Suprapubic skin (tissue), 4 donors: ENCODE results near the gene MYL7. TPM values are rescaled to one million over a fixed set of nuclear protein-coding genes. Genes with fewer than 3 reads are reported as not detected.

Experiments used
- DNase-seq, 2 donors: peaks; one replicate each; pipeline ENCODE4 v3.0.0-alpha.2; 2019; ENCODE audit warnings: low spot score in 2 of 2
- H3K27ac ChIP-seq: fragments of 200-600 bp; sonication (generic); one replicate; pipeline ENCODE4 v1.5.1; 2019
- H3K27me3 ChIP-seq: fragments of 200-600 bp; sonication (generic); one replicate; pipeline ENCODE4 v1.5.1; 2019
- H3K36me3 ChIP-seq: fragments of 200-600 bp; sonication (generic); one replicate; pipeline ENCODE4 v1.5.1; 2019
- H3K4me1 ChIP-seq: fragments of 200-600 bp; sonication (generic); one replicate; pipeline ENCODE4 v1.5.1; 2019
- H3K4me3 ChIP-seq: fragments of 200-600 bp; sonication (generic); one replicate; pipeline ENCODE4 v1.5.1; 2019; ENCODE audit warnings: mild to moderate bottlenecking
- H3K9me3 ChIP-seq: fragments of 200-600 bp; sonication (generic); one replicate; pipeline ENCODE4 v1.5.1; 2019
- EP300 ChIP-seq: sonication (generic); formaldehyde crosslinking; IDR thresholded peaks from one replicate; pipeline ENCODE4 v1.6.1; 2017; ENCODE audit warnings: antibody characterized with exemption
- POLR2A ChIP-seq, 2 donors: fragments of 450-650 bp; IDR thresholded peaks; one replicate each; pipeline ENCODE4 v1.6.1; 2017; ENCODE audit warnings: antibody characterized with exemption in 2 of 2, mild to moderate bottlenecking in 2 of 2, moderate library complexity in 2 of 2
- POLR2AphosphoS5 ChIP-seq, 3 donors: sonication (generic); formaldehyde crosslinking; IDR thresholded peaks; one replicate each; pipeline ENCODE4 v1.6.1; 2017; ENCODE audit warnings: antibody characterized with exemption in 3 of 3
- WGBS: methylation state at CpG from one replicate; pipeline ENCODE4 v1.1.5; 2018; 5-methylcytosine and 5-hydroxymethylcytosine counted together
- total RNA-seq, 4 donors: library from RNA; depleted of rRNA; stranded (reverse); fragments of >200 nt; gene quantifications; one replicate each; pipeline ENCODE4 v1.1.0, GENCODE V29; 2016
- TF ChIP-seq, protein P1 (sequence below), 2 donors: fragments of 200-600 bp in 1 of 2; fragments of 450-650 bp in 1 of 2; sonication (generic) in 1 of 2; IDR thresholded peaks; one replicate each; pipeline ENCODE4 v1.5.1; 2016 to 2019; ENCODE audit warnings: antibody characterized with exemption in 2 of 2, mild to moderate bottlenecking in 1 of 2, moderate library complexity in 1 of 2

The MYL7 gene
- total RNA-seq, 4 donors from 2014 or later = not detected

DNA sequence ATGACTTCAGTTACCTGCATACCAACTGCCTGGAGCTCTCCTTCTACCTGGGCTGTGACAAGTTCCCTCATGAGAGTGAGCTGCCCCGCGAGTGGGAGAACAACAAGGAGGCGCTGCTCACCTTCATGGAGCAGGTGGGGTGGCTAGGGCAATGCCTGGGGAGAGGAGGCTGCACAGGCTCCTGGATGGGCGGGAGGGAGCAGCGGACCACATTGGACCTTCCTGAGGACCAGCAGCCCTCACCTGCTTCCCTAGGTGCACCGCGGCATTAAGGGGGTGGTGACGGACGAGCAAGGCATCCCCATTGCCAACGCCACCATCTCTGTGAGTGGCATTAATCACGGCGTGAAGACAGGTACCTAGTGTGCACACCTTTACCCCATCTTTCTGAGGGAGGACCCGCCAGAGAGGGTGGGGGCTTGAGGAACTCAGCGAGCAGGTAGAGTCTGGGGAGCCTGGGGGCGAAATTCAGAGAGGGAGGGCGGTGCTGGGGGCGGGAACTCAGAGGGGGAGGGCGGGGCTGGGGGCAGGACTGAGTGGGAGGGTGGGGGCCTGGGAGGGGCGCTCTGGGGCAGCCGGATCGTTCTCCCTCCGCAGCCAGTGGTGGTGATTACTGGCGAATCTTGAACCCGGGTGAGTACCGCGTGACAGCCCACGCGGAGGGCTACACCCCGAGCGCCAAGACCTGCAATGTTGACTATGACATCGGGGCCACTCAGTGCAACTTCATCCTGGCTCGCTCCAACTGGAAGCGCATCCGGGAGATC, 28.0 kb downstream of the MYL7 start:
- Histone ChIP-seq H3K4me3 (no peak overlapping the region), H3K4me1 (peaks cover 7% of the 10 kb centered on the region), H3K27me3 (no peaks in the 10 kb centered on the region), H3K27ac (no peak overlapping the region), H3K9me3 (no peaks in the 10 kb centered on the region), H3K36me3 (peaks cover 90% of the 10 kb centered on the region)
- no peak for DNase-seq
- TF ChIP-seq, protein P1, sequence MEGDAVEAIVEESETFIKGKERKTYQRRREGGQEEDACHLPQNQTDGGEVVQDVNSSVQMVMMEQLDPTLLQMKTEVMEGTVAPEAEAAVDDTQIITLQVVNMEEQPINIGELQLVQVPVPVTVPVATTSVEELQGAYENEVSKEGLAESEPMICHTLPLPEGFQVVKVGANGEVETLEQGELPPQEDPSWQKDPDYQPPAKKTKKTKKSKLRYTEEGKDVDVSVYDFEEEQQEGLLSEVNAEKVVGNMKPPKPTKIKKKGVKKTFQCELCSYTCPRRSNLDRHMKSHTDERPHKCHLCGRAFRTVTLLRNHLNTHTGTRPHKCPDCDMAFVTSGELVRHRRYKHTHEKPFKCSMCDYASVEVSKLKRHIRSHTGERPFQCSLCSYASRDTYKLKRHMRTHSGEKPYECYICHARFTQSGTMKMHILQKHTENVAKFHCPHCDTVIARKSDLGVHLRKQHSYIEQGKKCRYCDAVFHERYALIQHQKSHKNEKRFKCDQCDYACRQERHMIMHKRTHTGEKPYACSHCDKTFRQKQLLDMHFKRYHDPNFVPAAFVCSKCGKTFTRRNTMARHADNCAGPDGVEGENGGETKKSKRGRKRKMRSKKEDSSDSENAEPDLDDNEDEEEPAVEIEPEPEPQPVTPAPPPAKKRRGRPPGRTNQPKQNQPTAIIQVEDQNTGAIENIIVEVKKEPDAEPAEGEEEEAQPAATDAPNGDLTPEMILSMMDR (IDR thresholded peaks at IDR 0.05) = no peak
- no peak for TF ChIP-seq POLR2A (IDR thresholded peaks at IDR 0.05)
- no peak for TF ChIP-seq POLR2AphosphoS5 (IDR thresholded peaks at IDR 0.05)
- no peak for TF ChIP-seq EP300
- 74% methylated on average over 20 of the region's 34 CpGs for WGBS

DNA sequence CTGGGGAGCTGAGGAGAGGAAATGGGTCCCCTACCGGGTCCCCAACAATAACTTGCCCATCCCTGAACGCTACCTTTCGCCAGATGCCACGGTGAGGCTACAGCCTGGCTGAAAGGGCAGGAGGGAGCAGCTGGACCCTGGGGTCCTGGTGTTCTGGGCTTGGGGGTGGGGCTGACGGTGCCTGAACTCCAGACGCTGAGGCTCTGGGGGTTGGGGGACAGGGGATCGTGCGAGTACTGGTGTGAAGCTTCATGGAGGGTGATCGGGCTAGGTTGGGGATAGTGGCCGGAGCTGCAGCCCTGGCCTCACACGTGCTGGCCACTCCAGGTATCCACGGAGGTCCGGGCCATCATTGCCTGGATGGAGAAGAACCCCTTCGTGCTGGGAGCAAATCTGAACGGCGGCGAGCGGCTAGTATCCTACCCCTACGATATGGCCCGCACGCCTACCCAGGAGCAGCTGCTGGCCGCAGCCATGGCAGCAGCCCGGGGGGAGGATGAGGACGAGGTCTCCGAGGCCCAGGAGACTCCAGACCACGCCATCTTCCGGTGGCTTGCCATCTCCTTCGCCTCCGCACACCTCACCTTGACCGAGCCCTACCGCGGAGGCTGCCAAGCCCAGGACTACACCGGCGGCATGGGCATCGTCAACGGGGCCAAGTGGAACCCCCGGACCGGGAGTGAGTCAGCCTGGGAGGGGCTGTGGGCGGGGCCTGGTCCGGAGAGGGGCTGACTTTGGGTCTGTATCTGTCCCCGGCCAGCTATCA, 28.7 kb downstream of the MYL7 start:
- WGBS = 87% methylated on average over 21 of the region's 41 CpGs
- H3K4me1 ChIP-seq = peaks cover 9% of the 10 kb centered on the region
- H3K27ac ChIP-seq = no peak overlapping the region
- TF ChIP-seq POLR2A (IDR thresholded peaks at IDR 0.05) = no peak
- TF ChIP-seq, protein P1 (IDR thresholded peaks at IDR 0.05) = no peak
- TF ChIP-seq EP300 = no peak
- no peak for TF ChIP-seq POLR2AphosphoS5 (IDR thresholded peaks at IDR 0.05)
- no peaks in the 10 kb centered on the region for H3K9me3 ChIP-seq
- no peak for DNase-seq
- H3K4me3 ChIP-seq = no peak overlapping the region
- H3K36me3 ChIP-seq = peaks cover 90% of the 10 kb centered on the region
- H3K27me3 ChIP-seq = no peaks in the 10 kb centered on the region

DNA sequence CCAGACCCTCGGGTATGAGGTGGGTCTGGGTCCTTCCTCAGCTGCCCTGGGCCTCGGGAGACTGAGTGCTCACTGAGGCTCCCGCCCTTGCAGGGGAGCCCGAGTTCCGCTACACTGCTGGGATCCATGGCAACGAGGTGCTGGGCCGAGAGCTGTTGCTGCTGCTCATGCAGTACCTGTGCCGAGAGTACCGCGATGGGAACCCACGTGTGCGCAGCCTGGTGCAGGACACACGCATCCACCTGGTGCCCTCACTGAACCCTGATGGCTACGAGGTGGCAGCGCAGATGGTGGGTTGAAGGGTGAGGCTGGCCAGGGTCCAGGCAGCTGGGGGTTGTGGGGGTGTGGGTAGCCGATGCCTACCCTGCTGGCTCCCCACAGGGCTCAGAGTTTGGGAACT, 29.4 kb downstream of the MYL7 start:
- Histone ChIP-seq H3K27me3 (no peaks in the 10 kb centered on the region), H3K4me1 (peaks cover 16% of the 10 kb centered on the region), H3K27ac (no peak overlapping the region), H3K36me3 (peaks cover 85% of the 10 kb centered on the region), H3K9me3 (no peaks in the 10 kb centered on the region), H3K4me3 (no peak overlapping the region)
- WGBS = 86% methylated on average over 8 of the region's 16 CpGs
- DNase-seq = no peak
- TF ChIP-seq POLR2A (IDR thresholded peaks at IDR 0.05) (no peak), EP300 (no peak), POLR2AphosphoS5 (IDR thresholded peaks at IDR 0.05) (no peak)
- TF ChIP-seq, protein P1 (IDR thresholded peaks at IDR 0.05) = no peak

DNA sequence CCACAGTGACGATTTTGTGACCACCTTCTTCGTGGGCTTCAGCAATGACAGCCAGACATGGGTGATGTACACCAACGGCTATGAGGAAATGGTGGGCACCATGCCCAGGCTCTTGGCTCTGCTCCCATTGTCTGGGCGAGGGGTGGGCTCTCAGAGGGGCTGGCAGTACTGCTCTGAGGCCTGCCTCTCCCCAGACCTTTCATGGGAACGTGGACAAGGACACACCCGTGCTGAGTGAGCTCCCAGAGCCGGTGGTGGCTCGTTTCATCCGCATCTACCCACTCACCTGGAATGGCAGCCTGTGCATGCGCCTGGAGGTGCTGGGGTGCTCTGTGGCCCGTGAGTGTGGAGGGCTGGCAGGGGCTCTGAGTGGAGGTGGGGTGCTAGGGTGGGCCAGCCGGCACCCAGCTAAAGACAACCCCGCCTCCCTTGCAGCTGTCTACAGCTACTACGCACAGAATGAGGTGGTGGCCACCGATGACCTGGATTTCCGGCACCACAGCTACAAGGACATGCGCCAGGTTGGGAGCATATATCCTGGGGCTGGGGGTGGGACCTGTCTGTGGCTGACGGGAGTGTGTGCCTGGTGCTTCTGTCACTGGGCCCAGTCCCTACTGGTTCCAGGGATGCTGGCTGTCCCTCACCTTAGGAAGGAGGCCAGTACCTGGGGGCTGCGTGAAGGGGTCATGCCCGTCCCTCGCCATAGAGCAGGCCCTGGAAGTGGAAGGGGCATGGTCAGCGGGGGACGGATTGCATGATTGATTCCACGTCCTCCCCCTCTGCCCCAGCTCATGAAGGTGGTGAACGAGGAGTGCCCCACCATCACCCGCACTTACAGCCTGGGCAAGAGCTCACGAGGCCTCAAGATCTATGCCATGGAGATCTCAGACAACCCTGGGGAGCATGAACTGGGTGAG, 30.2 kb downstream of the MYL7 start:
- DNase-seq = no peak

More for the DNA sequence above, 30.2 kb downstream of the MYL7 start:
- no peak overlapping the region for H3K27ac ChIP-seq
- H3K4me1 ChIP-seq = peaks cover 18% of the 10 kb centered on the region
- no peaks in the 10 kb centered on the region for H3K9me3 ChIP-seq
- H3K27me3 ChIP-seq = no peaks in the 10 kb centered on the region
- TF ChIP-seq POLR2A (IDR thresholded peaks at IDR 0.05) = no peak
- TF ChIP-seq POLR2AphosphoS5 (IDR thresholded peaks at IDR 0.05) = no peak
- TF ChIP-seq, protein P1 (IDR thresholded peaks at IDR 0.05) = no peak
- WGBS = 52% methylated on average over 13 of the region's 27 CpGs
- H3K4me3 ChIP-seq = no peak overlapping the region
- H3K36me3 ChIP-seq = peaks cover 78% of the 10 kb centered on the region
